Prostate gland (tissue), 2 donors: ENCODE data around the gene ADAT3.
"Not testable (repeated sequence)": the region's sequence is repeated elsewhere in the genome, so short reads cannot be mapped to it uniquely, and the experiment has no call there.

Source experiments
- CTCF ChIP-seq, 4 experiments: fragments of 200-600 bp in 2 of 4; fragments of 450-650 bp in 2 of 4; sonication (generic) in 2 of 4; IDR thresholded peaks; 1 replicate in 3 of 4; 2 replicates in 1 of 4; pipeline ENCODE4 v1.5.1; 2016 to 2019; ENCODE audit warnings: antibody characterized with exemption in 4 of 4, mild to moderate bottlenecking in 2 of 4, moderate library complexity in 2 of 4
- POLR2AphosphoS5 ChIP-seq: sonication (generic); formaldehyde crosslinking; IDR thresholded peaks from one replicate; pipeline ENCODE4 v1.6.1; 2017; ENCODE audit warnings: antibody characterized with exemption

GRCh38 chr19:1881393-1882088 is 23.7 kb upstream of the ADAT3 start:
- not testable (repeated sequence) for TF ChIP-seq POLR2AphosphoS5; CTCF (IDR thresholded peaks at IDR 0.05)
